Measurements from ENCODE around the gene VSIR.

The VSIR gene

DNA sequence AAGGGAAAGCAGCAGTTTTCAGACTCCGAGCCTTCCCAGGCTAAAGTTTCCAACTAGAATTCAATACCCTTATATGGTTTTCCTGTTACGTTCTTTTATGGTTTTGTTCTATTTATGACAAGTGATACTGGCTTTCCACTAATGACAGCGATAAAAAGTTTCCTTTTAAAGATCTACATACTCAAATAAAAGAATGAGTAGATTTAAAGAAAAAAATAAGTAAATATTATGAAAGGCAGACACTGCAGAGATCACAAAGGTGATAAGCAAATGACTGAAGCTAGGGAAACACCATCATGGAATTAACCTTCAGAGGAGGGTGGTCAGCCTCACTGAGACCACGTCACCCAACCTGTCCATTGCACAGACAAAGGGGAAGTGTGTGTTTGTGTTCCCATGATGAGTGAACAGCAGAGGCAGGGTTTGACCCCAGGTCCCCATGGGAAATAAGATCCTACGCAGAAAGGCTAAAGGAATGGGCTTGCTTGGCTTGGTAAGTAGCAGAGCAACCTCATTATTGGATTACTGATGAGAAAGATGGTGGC lies 4.0 kb downstream of the VSIR start:
- TF ChIP-seq, protein P1, sequence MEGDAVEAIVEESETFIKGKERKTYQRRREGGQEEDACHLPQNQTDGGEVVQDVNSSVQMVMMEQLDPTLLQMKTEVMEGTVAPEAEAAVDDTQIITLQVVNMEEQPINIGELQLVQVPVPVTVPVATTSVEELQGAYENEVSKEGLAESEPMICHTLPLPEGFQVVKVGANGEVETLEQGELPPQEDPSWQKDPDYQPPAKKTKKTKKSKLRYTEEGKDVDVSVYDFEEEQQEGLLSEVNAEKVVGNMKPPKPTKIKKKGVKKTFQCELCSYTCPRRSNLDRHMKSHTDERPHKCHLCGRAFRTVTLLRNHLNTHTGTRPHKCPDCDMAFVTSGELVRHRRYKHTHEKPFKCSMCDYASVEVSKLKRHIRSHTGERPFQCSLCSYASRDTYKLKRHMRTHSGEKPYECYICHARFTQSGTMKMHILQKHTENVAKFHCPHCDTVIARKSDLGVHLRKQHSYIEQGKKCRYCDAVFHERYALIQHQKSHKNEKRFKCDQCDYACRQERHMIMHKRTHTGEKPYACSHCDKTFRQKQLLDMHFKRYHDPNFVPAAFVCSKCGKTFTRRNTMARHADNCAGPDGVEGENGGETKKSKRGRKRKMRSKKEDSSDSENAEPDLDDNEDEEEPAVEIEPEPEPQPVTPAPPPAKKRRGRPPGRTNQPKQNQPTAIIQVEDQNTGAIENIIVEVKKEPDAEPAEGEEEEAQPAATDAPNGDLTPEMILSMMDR (IDR thresholded peaks at IDR 0.05) = no peak

DNA sequence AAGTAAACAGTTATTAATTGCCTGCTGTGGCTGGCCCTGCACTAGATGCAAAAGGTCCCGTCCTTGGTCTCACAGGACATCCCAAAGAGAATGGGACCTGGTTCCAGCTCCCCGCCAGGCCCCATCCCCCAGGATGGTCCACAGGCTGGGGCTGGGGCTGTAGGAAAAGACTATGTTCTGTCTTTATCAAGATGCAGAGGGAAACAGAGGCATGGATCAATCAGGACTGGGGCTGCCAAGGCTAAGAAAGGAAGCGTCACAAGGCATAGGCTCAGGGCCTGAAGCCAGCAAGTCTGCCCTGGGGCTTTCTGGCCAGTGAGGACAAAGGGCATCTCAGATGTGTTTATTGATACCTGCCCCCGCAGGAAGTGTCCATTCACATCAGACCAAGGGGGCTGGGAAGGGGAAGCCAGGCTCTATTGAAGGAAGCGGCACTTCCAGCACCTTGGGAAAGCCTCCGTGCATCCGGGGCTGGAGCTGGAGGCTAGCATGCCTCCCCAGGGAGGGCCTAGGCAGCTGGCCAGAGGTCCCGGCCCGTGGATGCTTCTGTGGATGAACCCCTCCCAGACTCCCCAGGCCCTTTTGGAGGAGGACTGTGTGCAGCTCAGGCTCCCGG lies 5.8 kb downstream of the VSIR start:
- TF ChIP-seq, protein P1 (IDR thresholded peaks at IDR 0.05) = no peak

GRCh38 chr10:71766717-71767419 lies 6.5 kb downstream of the VSIR start:
- TF ChIP-seq, protein P1 (IDR thresholded peaks at IDR 0.05) = no peak

- TF ChIP-seq, protein P1 (IDR thresholded peaks at IDR 0.05) = no peak
Measured at GRCh38 chr10:71765906-71766716, 7.2 kb downstream of the VSIR start.

GRCh38 chr10:71765176-71765904 lies 8.0 kb downstream of the VSIR start:
- TF ChIP-seq, protein P1 (IDR thresholded peaks at IDR 0.05) = no peak

DNA sequence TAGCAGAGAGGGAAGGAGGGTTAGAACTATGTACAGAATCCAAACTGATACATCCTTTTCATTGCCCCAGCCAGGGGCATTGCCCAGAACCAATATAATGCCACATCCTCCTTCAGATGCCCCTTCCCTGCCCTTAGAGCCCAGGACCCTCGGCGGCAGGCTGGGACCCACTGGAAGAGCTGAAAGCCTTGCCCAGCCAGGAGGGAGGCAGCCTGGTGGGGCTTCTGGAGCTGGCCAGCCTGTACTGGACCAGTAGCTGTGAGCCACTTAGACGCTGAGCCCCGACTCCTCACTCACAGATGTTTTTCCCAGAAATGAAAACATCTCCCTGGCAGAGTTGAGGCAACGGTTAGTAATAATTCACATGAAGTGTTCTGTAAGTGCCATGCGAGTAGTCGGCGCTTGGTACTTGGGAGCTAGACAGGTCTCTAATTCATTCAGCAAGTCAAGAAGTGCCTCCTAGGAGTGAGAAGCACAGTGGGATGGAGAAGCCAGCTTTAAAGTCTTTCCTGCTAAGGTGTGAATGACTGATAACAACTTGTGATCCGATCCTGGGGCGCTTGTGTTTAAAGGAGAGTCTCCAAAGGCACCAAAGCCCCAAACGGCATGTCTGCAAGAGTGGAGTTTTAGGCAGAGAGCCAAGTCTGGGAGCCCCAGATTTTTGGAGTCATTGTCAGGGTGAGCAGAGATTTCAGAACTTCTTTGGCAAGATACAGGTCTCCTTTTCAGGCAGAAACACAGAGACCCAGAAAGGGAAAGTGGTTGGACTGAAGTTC lies 9.8 kb downstream of the VSIR start:
- TF ChIP-seq, protein P1 (IDR thresholded peaks at IDR 0.05) = no peak
